ENCODE data around the gene AIMP1.
A peak's percentile ranks its signal among the peaks of the same experiment; 100 is the strongest.
"Not testable (repeated sequence)": the region's sequence is repeated elsewhere in the genome, so short reads cannot be mapped to it uniquely, and the experiment has no call there.

The AIMP1 gene

GRCh38 chr4:106306561-106306960 lies 9.8 kb upstream of the AIMP1 start:
- H3K9me3 ChIP-seq (ENCODE audit: control insufficient read depth in 2 of 2, low read length in 2 of 2) = no peaks in the 10 kb centered on the region
- H3K4me1 ChIP-seq (ENCODE audit: control insufficient read depth in 2 of 2, insufficient read depth in 2 of 2, low read length in 2 of 2) = no peaks in the 10 kb centered on the region
- peaks cover 0 to 20% of the 10 kb centered on the region in 2 donors for H3K36me3 ChIP-seq (ENCODE audit: control insufficient read depth in 2 of 2, insufficient read depth in 2 of 2, low read length in 2 of 2)
- H3K27ac ChIP-seq (ENCODE audit: low read depth in 2 of 2, low read length in 2 of 2) = no peak overlapping the region
- no peak overlapping the region for H3K9ac ChIP-seq (ENCODE audit: low read depth in 1 of 2, low read length in 2 of 2)
- H3K27me3 ChIP-seq (ENCODE audit: control insufficient read depth in 2 of 2, insufficient read depth in 2 of 2, low read length in 2 of 2) = no peaks in the 10 kb centered on the region
- H3K4me3 ChIP-seq (ENCODE audit: low read length in 2 of 2) = no peak overlapping the region

DNA sequence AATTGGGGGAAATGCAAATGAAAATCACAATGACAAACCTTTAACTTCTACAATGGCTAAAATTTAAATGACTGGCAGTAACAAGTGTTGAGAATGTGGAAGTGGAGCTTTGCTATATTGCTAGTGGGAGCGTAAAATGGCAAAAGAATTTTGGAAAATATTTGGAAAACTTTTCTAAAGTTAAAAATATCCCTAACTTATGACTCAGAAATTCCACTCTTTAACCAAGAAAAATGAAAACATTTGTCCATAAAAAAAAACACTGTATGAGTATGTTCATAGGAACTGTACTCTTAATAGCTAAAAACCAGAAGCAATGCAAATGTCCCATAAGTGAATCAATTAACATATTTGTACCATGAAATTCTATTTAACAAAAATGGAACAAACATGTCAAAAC lies 4.0 kb upstream of the AIMP1 start:
- Histone ChIP-seq H3K9me3 (ENCODE audit: control insufficient read depth in 2 of 2, low read length in 2 of 2) (no peaks in the 10 kb centered on the region), H3K27ac (ENCODE audit: low read depth in 2 of 2, low read length in 2 of 2) (no peak overlapping the region), H3K36me3 (ENCODE audit: control insufficient read depth in 2 of 2, insufficient read depth in 2 of 2, low read length in 2 of 2) (peaks cover 0 to 5% of the 10 kb centered on the region in 2 donors), H3K4me3 (ENCODE audit: low read length in 2 of 2) (no peak overlapping the region), H3K27me3 (ENCODE audit: control insufficient read depth in 2 of 2, insufficient read depth in 2 of 2, low read length in 2 of 2) (no peaks in the 10 kb centered on the region), H3K9ac (ENCODE audit: low read depth in 1 of 2, low read length in 2 of 2) (no peak overlapping the region), H3K4me1 (ENCODE audit: control insufficient read depth in 2 of 2, insufficient read depth in 2 of 2, low read length in 2 of 2) (peaks cover 4 to 8% of the 10 kb centered on the region in 2 donors)

DNA sequence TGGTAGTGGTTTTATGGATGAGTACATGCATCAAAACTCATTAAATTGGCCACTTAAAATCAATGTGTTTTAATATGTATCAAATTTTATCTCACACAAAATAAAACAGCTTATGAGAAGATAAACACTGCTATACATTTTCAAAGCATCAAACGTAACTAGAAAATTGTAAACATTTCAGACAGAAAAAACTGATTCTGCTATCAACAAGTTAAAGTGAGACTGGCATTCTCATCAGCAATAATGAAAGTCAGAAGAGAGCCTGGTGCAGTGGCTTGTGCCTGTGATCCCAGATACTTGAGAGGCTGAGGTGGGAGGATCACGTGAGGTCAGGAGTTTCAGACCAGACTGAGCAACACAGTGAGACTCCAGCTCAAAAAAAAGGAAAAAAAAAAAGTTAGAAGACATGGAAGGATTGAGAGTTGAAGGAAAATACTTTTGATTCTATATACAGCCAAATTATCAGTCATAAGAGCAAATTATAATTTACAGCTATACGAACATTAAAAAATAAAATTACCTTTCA lies 3.3 kb upstream of the AIMP1 start:
- Histone ChIP-seq H3K9me3 (ENCODE audit: control insufficient read depth in 2 of 2, low read length in 2 of 2) (no peaks in the 10 kb centered on the region), H3K9ac (ENCODE audit: low read depth in 1 of 2, low read length in 2 of 2) (no peak overlapping the region), H3K36me3 (ENCODE audit: control insufficient read depth in 2 of 2, insufficient read depth in 2 of 2, low read length in 2 of 2) (peaks cover 0 to 5% of the 10 kb centered on the region in 2 donors), H3K4me3 (ENCODE audit: low read length in 2 of 2) (no peak overlapping the region), H3K27ac (ENCODE audit: low read depth in 2 of 2, low read length in 2 of 2) (no peak overlapping the region), H3K4me1 (ENCODE audit: control insufficient read depth in 2 of 2, insufficient read depth in 2 of 2, low read length in 2 of 2) (peaks cover 9 to 10% of the 10 kb centered on the region in 2 donors), H3K27me3 (ENCODE audit: control insufficient read depth in 2 of 2, insufficient read depth in 2 of 2, low read length in 2 of 2) (no peaks in the 10 kb centered on the region)

DNA sequence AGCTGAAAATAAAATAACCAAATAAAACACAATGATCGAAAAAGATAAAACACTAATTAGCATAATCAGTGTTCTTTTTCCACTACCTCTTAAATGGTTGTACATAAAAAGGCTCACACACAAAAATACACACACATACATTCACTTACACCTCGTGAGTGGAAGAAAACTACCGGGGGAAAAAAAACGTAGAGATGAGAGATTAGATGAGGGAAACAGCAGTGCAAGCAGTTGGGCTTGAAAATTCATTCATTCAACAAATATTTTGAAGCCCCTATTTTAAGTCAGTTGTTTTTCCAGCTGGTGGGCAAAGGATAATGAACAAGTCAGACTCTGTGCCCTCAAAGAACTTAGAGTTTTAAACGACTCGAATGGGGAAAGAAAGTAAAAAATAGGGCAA lies 1.4 kb upstream of the AIMP1 start:
- H3K27me3 ChIP-seq (ENCODE audit: control insufficient read depth in 2 of 2, insufficient read depth in 2 of 2, low read length in 2 of 2) = no peaks in the 10 kb centered on the region
- H3K9ac ChIP-seq (ENCODE audit: low read depth in 1 of 2, low read length in 2 of 2) = peak overlapping the region; percentile 90 to 93
- peak overlapping the region; percentile 78 to 85 for H3K4me3 ChIP-seq (ENCODE audit: low read length in 2 of 2)
- H3K27ac ChIP-seq (ENCODE audit: low read depth in 2 of 2, low read length in 2 of 2) = no peak overlapping the region
- peaks cover 9 to 10% of the 10 kb centered on the region in 2 donors for H3K4me1 ChIP-seq (ENCODE audit: control insufficient read depth in 2 of 2, insufficient read depth in 2 of 2, low read length in 2 of 2)
- no peaks in the 10 kb centered on the region for H3K36me3 ChIP-seq (ENCODE audit: control insufficient read depth in 2 of 2, insufficient read depth in 2 of 2, low read length in 2 of 2)
- H3K9me3 ChIP-seq (ENCODE audit: control insufficient read depth in 2 of 2, low read length in 2 of 2) = no peaks in the 10 kb centered on the region

- H3K9ac ChIP-seq (ENCODE audit: low read depth in 1 of 2, low read length in 2 of 2) = peak overlapping the region; percentile 90 to 93
- no peaks in the 10 kb centered on the region for H3K9me3 ChIP-seq (ENCODE audit: control insufficient read depth in 2 of 2, low read length in 2 of 2)
- H3K27ac ChIP-seq (ENCODE audit: low read depth in 2 of 2, low read length in 2 of 2) = peak overlapping the region; percentile 93
- H3K4me3 ChIP-seq (ENCODE audit: low read length in 2 of 2) = peak overlapping the region; percentile 78 to 85
- no peaks in the 10 kb centered on the region for H3K36me3 ChIP-seq (ENCODE audit: control insufficient read depth in 2 of 2, insufficient read depth in 2 of 2, low read length in 2 of 2)
- H3K4me1 ChIP-seq (ENCODE audit: control insufficient read depth in 2 of 2, insufficient read depth in 2 of 2, low read length in 2 of 2) = peaks cover 9 to 10% of the 10 kb centered on the region in 2 donors
- H3K27me3 ChIP-seq (ENCODE audit: control insufficient read depth in 2 of 2, insufficient read depth in 2 of 2, low read length in 2 of 2) = no peaks in the 10 kb centered on the region
These were observed 828 bp upstream of the AIMP1 start for GRCh38 chr4:106315476-106315967.

GRCh38 chr4:106316773-106317409 lies 541 bp downstream of the AIMP1 start:
- Histone ChIP-seq H3K27ac (ENCODE audit: low read depth in 2 of 2, low read length in 2 of 2) (peak overlapping the region; percentile 93), H3K9me3 (ENCODE audit: control insufficient read depth in 2 of 2, low read length in 2 of 2) (no peaks in the 10 kb centered on the region), H3K36me3 (ENCODE audit: control insufficient read depth in 2 of 2, insufficient read depth in 2 of 2, low read length in 2 of 2) (no peaks in the 10 kb centered on the region), H3K4me3 (ENCODE audit: low read length in 2 of 2) (peak overlapping the region; percentile 78 to 85), H3K9ac (ENCODE audit: low read depth in 1 of 2, low read length in 2 of 2) (peak overlapping the region; percentile 90 to 93), H3K27me3 (ENCODE audit: control insufficient read depth in 2 of 2, insufficient read depth in 2 of 2, low read length in 2 of 2) (no peaks in the 10 kb centered on the region), H3K4me1 (ENCODE audit: control insufficient read depth in 2 of 2, insufficient read depth in 2 of 2, low read length in 2 of 2) (peaks cover 9 to 10% of the 10 kb centered on the region in 2 donors)

- Histone ChIP-seq H3K4me1 (ENCODE audit: control insufficient read depth in 2 of 2, insufficient read depth in 2 of 2, low read length in 2 of 2) (peaks cover 9 to 10% of the 10 kb centered on the region in 2 donors), H3K36me3 (ENCODE audit: control insufficient read depth in 2 of 2, insufficient read depth in 2 of 2, low read length in 2 of 2) (no peaks in the 10 kb centered on the region), H3K27me3 (ENCODE audit: control insufficient read depth in 2 of 2, insufficient read depth in 2 of 2, low read length in 2 of 2) (no peaks in the 10 kb centered on the region), H3K9me3 (ENCODE audit: control insufficient read depth in 2 of 2, low read length in 2 of 2) (no peaks in the 10 kb centered on the region), H3K4me3 (ENCODE audit: low read length in 2 of 2) (no peak overlapping the region), H3K27ac (ENCODE audit: low read depth in 2 of 2, low read length in 2 of 2) (no peak overlapping the region), H3K9ac (ENCODE audit: low read depth in 1 of 2, low read length in 2 of 2) (no peak overlapping the region)
These were observed 1.5 kb downstream of the AIMP1 start for GRCh38 chr4:106317815-106318214.

DNA sequence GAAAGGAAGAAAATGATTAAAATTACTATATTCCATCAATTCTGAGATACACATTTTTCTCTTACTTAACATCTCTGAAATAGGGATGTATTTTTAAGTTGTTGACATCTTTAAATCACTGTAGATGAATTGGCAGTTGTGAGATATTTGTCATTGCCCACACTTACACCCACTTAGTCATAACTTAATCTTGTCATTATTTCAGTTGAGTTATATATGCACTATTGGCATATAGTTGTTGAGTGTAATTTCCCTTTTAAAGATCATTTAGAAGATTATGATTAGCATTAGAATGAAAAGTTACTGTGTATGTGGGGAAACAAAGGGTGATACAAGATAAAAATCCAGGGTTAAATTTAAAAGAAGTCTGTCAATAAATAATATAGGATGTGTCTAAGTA lies 2.2 kb downstream of the AIMP1 start:
- H3K4me1 ChIP-seq (ENCODE audit: control insufficient read depth in 2 of 2, insufficient read depth in 2 of 2, low read length in 2 of 2) = peaks cover 9 to 10% of the 10 kb centered on the region in 2 donors

DNA sequence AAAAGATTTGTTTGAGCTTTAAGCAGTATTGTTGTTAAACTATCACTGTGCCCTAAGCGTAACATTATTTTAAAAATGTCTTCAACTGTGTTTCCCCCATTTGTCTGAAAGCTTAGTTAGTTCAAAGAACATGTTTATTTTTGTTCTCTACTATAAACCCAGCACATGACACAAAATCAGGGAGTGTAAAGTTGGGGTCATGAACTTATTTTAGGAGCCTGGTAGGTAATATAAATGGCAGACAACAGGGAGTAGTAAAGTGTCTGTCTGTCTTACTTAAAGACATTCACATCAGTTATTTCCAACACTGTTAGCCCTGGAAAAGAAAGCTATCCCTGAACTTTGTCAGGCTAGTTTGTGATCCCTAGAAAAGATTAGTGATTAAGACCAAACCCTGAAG lies 3.9 kb downstream of the AIMP1 start:
- Histone ChIP-seq H3K27ac (ENCODE audit: low read depth in 2 of 2, low read length in 2 of 2) (no peak overlapping the region), H3K4me1 (ENCODE audit: control insufficient read depth in 2 of 2, insufficient read depth in 2 of 2, low read length in 2 of 2) (peaks cover 8 to 9% of the 10 kb centered on the region in 2 donors)

More for the DNA sequence above, 2.2 kb downstream of the AIMP1 start:
- Histone ChIP-seq H3K36me3 (ENCODE audit: control insufficient read depth in 2 of 2, insufficient read depth in 2 of 2, low read length in 2 of 2) (no peaks in the 10 kb centered on the region), H3K4me3 (ENCODE audit: low read length in 2 of 2) (no peak overlapping the region), H3K9me3 (ENCODE audit: control insufficient read depth in 2 of 2, low read length in 2 of 2) (no peaks in the 10 kb centered on the region), H3K27me3 (ENCODE audit: control insufficient read depth in 2 of 2, insufficient read depth in 2 of 2, low read length in 2 of 2) (no peaks in the 10 kb centered on the region), H3K9ac (ENCODE audit: low read depth in 1 of 2, low read length in 2 of 2) (no peak overlapping the region), H3K27ac (ENCODE audit: low read depth in 2 of 2, low read length in 2 of 2) (no peak overlapping the region)

GRCh38 chr4:106321168-106321567 lies 4.8 kb downstream of the AIMP1 start:
- not testable (repeated sequence) for H3K4me1 ChIP-seq (ENCODE audit: control insufficient read depth in 2 of 2, insufficient read depth in 2 of 2, low read length in 2 of 2); H3K4me3 ChIP-seq (ENCODE audit: low read length in 2 of 2); H3K36me3 ChIP-seq (ENCODE audit: control insufficient read depth in 2 of 2, insufficient read depth in 2 of 2, low read length in 2 of 2); H3K27ac ChIP-seq (ENCODE audit: low read depth in 2 of 2, low read length in 2 of 2); H3K9ac ChIP-seq (ENCODE audit: low read depth in 1 of 2, low read length in 2 of 2); H3K9me3 ChIP-seq (ENCODE audit: control insufficient read depth in 2 of 2, low read length in 2 of 2); H3K27me3 ChIP-seq (ENCODE audit: control insufficient read depth in 2 of 2, insufficient read depth in 2 of 2, low read length in 2 of 2)

More for the DNA sequence above, 3.9 kb downstream of the AIMP1 start:
- no peak overlapping the region for H3K4me3 ChIP-seq (ENCODE audit: low read length in 2 of 2)
- H3K36me3 ChIP-seq (ENCODE audit: control insufficient read depth in 2 of 2, insufficient read depth in 2 of 2, low read length in 2 of 2) = peaks cover 0 to 3% of the 10 kb centered on the region in 2 donors
- no peak overlapping the region for H3K9ac ChIP-seq (ENCODE audit: low read depth in 1 of 2, low read length in 2 of 2)
- H3K27me3 ChIP-seq (ENCODE audit: control insufficient read depth in 2 of 2, insufficient read depth in 2 of 2, low read length in 2 of 2) = no peaks in the 10 kb centered on the region
- H3K9me3 ChIP-seq (ENCODE audit: control insufficient read depth in 2 of 2, low read length in 2 of 2) = no peaks in the 10 kb centered on the region

Data from mucosa of rectum (tissue), 2 donors.